ENCODE data around the gene IFNGR2.

IFNGR2 gene

DNA sequence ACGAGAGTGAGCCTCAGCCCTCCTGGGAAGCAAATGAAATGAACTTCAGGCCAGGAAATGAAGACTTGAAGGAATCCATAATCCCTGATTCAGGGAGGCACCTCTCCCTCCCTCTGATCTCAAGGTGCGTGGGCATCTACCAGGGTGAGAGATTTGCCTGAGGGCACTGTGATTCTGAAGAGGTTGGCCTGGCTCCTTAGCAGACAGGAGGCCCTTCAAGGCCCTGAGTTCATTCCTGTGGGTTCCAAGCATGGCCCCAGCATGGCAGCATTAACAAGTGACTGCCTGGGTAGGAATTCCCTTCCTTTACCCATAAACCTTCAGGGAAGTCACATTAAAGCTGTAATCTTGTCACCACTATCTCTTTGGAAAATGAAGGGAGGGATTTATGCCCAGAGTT, 29.8 kb upstream of the IFNGR2 start:
- H3K27me3 Mint-ChIP-seq (ENCODE audit: low read depth, poor library complexity), result peaks cover 16% of the 10 kb centered on the region
- no peak overlapping the region for H3K4me3 Mint-ChIP-seq
- no peaks in the 10 kb centered on the region for H3K4me1 Mint-ChIP-seq
- DNase-seq, result no peak
- H3K9me3 Mint-ChIP-seq, result peaks cover 19% of the 10 kb centered on the region
- H3K27ac Mint-ChIP-seq, result no peak overlapping the region
- TF ChIP-seq, protein P1, sequence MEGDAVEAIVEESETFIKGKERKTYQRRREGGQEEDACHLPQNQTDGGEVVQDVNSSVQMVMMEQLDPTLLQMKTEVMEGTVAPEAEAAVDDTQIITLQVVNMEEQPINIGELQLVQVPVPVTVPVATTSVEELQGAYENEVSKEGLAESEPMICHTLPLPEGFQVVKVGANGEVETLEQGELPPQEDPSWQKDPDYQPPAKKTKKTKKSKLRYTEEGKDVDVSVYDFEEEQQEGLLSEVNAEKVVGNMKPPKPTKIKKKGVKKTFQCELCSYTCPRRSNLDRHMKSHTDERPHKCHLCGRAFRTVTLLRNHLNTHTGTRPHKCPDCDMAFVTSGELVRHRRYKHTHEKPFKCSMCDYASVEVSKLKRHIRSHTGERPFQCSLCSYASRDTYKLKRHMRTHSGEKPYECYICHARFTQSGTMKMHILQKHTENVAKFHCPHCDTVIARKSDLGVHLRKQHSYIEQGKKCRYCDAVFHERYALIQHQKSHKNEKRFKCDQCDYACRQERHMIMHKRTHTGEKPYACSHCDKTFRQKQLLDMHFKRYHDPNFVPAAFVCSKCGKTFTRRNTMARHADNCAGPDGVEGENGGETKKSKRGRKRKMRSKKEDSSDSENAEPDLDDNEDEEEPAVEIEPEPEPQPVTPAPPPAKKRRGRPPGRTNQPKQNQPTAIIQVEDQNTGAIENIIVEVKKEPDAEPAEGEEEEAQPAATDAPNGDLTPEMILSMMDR (IDR thresholded peaks at IDR 0.05), result no peak
- no peaks in the 10 kb centered on the region for H3K36me3 Mint-ChIP-seq (ENCODE audit: low read depth)

DNA sequence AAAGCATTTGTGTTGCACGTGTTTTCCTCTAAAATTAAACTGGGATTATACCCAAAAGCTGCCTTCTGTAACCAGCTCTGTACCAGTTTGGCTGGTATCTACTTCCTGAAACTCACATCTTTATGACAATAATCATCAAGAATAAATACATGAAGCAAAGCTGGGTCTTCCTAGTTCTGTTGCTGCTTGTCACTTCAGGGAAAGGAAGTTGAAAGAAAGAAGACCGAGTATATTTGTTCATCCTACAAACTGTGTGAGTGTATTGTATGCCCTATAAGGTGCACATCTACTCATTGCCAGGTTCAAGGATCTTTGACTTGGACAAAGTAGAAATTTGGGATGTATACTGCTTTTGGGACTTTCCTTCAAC, 29.1 kb upstream of the IFNGR2 start:
- peaks cover 15% of the 10 kb centered on the region for H3K9me3 Mint-ChIP-seq
- DNase-seq, result no peak
- H3K4me1 Mint-ChIP-seq, result no peaks in the 10 kb centered on the region
- H3K36me3 Mint-ChIP-seq (ENCODE audit: low read depth), result no peaks in the 10 kb centered on the region
- H3K27me3 Mint-ChIP-seq (ENCODE audit: low read depth, poor library complexity), result peaks cover 16% of the 10 kb centered on the region
- TF ChIP-seq, protein P1 (IDR thresholded peaks at IDR 0.05), result no peak
- H3K4me3 Mint-ChIP-seq, result no peak overlapping the region
- H3K27ac Mint-ChIP-seq, result no peak overlapping the region

DNA sequence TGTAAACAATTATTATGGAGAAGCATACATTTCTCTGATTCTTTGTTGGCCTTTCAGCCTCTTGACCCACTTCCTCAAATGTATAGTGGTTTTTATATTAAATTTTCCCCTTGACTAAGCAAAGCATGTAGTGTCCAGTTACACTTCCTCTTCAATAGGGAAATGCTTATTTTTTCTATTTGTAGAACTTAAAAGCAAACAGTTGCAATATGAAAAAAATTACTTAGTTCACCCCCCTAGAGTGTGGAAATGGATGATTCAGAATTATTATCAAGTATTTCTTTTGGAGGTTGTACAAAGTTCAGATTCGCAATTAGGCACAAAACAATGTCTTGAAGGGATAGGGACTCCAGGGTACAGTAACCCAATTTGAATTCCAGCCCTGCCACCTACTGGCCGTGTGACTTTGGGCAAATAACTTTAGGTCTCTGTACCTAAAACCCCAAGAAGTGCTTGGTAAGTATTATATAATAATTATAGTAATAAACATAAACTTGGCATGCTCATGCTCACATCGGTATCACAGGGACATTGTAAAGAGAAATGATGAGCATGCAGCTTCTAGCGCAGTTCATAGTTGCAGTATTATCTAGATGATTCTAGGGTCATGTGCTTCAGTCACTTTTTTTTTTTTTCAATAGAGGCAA, 28.6 kb upstream of the IFNGR2 start:
- Mint-ChIP-seq H3K27me3 (ENCODE audit: low read depth, poor library complexity) (peaks cover 20% of the 10 kb centered on the region), H3K4me3 (no peak overlapping the region), H3K4me1 (no peaks in the 10 kb centered on the region), H3K36me3 (ENCODE audit: low read depth) (no peaks in the 10 kb centered on the region), H3K27ac (no peak overlapping the region), H3K9me3 (peaks cover 10% of the 10 kb centered on the region)
- DNase-seq, result peak; percentile 11
- TF ChIP-seq, protein P1 (IDR thresholded peaks at IDR 0.05), result peak; percentile 30

DNA sequence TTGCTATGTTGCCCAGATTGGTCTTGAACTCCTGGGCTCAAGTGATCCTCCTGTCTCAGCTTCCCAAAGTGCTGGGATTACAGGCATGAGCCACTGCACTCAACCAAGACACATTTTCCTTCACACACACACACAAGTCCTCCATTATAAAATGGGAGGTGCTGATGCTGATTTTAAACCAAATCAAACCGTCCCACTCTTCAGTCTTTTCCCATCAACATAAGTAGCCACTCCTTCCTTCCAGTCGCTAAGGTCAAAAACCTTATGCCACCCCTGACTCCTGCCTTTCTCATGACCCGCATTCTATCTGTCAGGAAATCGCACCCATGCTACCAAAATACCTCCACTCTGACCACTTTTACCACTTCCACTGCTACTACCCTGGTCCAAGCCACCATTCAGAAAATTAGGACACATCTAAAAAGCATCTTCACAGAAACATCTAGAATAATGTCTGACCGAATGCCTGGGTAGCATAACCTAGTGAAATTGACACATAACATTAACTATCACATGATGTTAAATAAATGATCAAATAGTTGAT, 28.0 kb upstream of the IFNGR2 start:
- peaks cover 20% of the 10 kb centered on the region for H3K27me3 Mint-ChIP-seq (ENCODE audit: low read depth, poor library complexity)
- TF ChIP-seq, protein P1 (IDR thresholded peaks at IDR 0.05), result no peak
- no peak overlapping the region for H3K27ac Mint-ChIP-seq
- H3K36me3 Mint-ChIP-seq (ENCODE audit: low read depth), result no peaks in the 10 kb centered on the region
- H3K4me1 Mint-ChIP-seq, result no peaks in the 10 kb centered on the region
- no peak overlapping the region for H3K4me3 Mint-ChIP-seq
- H3K9me3 Mint-ChIP-seq, result peaks cover 6% of the 10 kb centered on the region
- no peak for DNase-seq

DNA sequence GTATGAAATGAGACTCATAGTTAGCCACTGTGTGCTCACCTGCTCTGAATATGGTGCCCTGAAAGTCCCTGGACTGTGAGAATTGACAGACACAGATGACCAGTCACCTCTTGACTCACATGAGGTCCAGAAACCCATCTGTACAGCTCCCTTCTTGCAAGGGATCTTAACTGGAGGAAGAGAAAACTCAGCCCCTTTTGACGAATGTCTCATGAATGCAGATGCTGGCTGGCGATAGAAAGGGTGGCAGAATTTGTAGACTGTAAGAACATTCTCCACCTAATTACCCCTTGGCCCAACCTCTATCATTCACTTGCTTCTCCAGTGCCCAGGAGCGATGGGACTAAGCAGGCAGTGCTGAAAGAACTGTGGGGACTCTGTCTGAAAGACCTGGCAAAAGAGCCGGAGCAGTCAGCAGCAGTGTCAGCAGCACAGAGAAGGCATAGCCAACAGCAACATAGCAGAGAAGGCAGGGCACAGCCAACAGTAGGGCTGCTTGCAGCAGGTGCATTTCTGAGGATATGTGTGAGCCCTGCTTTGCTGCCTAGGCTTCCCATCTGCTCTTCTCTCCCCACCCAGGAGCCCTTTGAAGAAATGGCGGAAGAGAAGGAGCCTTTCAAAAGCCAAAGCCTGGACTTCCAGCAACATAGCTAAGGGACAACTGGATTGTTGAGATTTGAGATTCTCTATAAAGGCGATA, 25.8 kb upstream of the IFNGR2 start:
- TF ChIP-seq, protein P1 (IDR thresholded peaks at IDR 0.05), result no peak
- no peak for DNase-seq
- Mint-ChIP-seq H3K4me3 (no peak overlapping the region), H3K9me3 (no peaks in the 10 kb centered on the region), H3K36me3 (ENCODE audit: low read depth) (no peaks in the 10 kb centered on the region), H3K4me1 (peaks cover 7% of the 10 kb centered on the region), H3K27ac (no peak overlapping the region), H3K27me3 (ENCODE audit: low read depth, poor library complexity) (peaks cover 20% of the 10 kb centered on the region)

All from nephron progenitor cell (in vitro differentiated cells).